GM19328 (cell line): ENCODE measurements around the gene PBX1.
"Not testable (repeated sequence)": the region's sequence is repeated elsewhere in the genome, so short reads cannot be mapped to it uniquely, and the experiment has no call there.

ENCODE experiments used
- ATAC-seq: cut with Tn5 transposase; IDR thresholded peaks from one replicate; pipeline ENCODE4 v1.9.1; 2021; ENCODE audit warnings: mild to moderate bottlenecking, moderate library complexity; ENCODE audit not compliant: unreplicated experiment

PBX1 gene

DNA sequence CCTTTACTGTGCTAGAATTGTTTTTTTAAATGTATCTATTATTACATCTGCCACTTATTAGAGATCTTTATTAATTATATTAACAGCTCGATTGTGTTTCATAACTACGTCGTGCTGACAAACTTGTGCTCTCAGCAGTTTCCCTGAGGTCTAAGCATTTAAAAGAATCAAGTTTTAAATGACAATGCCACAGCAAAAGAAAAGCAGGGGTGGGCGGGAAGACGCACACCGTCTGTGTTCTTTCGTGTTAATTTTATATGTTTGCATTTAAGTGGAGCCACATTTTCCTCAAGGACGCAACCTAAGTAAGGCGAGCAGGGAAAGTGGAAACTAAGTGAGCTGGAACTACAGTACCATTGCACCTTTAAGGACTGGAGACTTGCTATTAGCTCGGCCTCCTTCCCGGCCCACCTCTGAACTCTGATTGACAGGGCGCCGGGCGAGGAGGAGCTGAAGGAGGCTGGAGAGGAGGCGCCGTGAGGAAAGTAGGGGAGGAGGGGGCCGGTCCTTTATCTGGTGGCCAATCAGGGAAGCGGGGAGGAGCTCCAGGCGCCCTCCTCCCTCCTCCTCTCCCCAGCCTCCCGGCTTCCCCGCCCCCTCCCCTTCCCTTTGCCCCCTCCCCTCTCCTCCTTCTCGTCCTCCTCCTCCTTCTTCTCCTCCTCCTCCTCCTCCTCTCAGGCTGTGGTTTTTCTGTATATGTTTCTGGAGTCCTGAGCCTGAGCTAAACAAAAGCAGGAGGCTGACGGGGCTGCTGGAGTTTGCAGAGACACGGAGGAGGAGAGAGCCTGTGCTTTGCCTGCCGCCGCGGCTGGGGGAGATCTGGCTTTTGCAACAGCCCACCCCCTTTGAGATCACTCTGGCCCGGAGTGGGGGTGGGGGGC, at the start of gene PBX1:
TSS of gene PBX1 (plus strand) at position 724 of the 881 bp plus-strand sequence.
- ATAC-seq = peak; percentile 100

DNA sequence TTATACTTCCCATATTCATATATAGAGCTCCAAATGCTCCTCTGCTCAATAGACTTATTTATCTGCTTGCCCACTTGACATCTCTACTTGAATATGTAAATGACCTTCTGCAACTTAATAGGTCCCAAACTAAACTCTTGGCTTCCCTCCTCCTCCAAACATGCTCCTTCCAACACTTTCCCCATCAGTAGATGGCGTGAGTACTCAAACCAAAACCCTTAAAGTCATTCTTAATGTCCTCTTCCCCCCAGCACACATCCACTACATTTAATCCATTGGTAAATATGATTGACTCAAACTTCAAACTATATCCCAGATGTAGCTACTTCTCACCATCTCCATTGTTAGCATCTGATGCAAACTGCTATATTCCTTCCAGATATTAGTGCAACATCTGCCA, 48.5 kb upstream of the PBX1 start:
- no peak for ATAC-seq

- ATAC-seq = no peak
Measured at GRCh38 chr1:164511001-164511705, 47.8 kb upstream of the PBX1 start.

- no peak for ATAC-seq
Measured at GRCh38 chr1:164515231-164515630, 43.8 kb upstream of the PBX1 start.

- no peak for ATAC-seq
Measured at GRCh38 chr1:164515711-164516331, 43.2 kb upstream of the PBX1 start.

- no peak for ATAC-seq
Measured at GRCh38 chr1:164516591-164516990, 42.4 kb upstream of the PBX1 start.

DNA sequence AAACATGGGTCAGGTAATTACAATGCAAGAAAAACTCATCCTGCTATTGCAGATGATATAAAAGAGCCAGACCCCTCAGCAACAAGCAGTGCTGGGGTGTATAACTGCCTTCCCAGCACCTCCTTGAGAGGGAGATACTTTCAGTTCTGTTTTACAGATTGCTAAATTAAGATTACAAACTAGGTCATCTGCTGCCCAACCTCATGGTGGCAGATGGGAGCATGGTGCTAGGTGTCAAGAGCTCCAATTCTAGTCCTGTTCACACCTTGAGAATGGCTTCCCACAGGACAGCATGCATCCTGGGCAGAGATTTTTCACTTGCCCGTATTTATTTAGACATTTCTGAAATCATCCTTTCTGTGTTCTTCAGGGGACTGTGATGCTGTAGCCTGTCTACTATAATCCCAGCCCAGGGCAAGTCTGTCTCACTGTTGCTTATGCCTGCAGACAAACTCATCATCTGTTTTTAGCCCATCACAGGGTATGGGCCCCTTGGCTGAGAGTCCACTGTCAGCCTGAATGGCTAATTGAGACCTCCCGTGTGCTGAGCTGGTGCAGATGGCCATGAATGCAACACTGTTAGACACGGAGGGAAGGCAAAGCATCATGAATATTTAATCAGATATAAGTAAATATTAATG, 40.2 kb upstream of the PBX1 start:
- no peak for ATAC-seq

DNA sequence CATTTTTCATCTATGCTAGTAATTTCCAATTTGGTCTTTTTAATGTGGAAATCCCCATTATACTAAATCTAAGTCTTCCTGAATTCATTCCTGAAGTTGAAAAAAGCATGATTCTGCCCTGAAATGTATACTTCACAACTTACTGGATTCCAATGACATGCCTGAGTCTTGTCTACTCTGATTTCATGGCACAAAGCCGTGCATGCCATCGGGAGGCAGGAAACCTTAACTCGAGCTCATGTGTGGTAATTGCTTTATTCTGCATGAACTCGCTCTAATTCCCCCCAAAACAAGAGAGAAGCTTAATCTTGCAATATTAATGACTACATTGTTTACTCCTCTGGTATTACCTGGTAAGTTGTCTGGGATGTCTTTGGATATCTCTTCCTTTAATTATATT, 39.6 kb upstream of the PBX1 start:
- no peak for ATAC-seq

- no peak for ATAC-seq
Measured at GRCh38 chr1:164524810-164525209, 34.2 kb upstream of the PBX1 start.

DNA sequence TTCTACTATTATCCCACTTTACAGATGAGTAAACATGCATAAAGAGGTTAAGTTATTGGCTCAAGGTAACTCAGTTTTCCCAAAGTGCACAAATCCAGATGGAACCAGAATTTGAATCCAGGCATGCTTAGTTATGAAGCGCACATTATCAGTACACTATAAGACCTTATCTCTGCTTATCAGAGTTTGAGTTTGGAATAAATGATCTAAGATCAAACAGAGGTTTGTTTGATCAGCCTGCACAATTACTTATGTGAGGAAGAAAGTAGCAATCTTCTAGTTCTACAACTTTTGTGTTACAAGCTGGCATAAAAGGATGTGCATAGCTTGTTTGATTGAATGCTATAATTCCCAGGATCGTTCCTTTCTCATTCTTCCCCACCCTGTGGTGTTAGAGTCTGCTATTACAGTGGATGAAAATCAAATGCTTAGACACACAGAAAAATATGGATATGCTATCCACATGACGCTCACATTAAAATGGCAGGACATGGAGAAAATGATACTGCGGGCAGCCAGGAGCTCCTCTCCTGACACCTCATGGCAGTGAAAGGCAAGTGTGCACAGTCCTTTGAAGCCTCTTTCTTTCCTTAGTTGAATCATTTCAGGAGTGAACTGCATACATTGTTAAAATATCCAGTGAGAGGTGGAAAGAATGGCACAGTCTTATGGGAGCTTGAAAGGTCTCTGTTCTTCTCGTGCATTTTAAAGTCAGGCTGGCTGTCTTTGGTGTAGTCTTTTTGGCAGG, 23.9 kb upstream of the PBX1 start:
- ATAC-seq = no peak

GRCh38 chr1:164552463-164552988, 6.5 kb upstream of the PBX1 start:
- ATAC-seq = not testable (repeated sequence)

- no peak for ATAC-seq
Measured at GRCh38 chr1:164557270-164557669, 1.7 kb upstream of the PBX1 start.

GRCh38 chr1:164559342-164560051, 513 bp downstream of the PBX1 start:
- no peak for ATAC-seq

- ATAC-seq = no peak
Measured at GRCh38 chr1:164560121-164560541, 1.1 kb downstream of the PBX1 start.

GRCh38 chr1:164560556-164560955, 1.6 kb downstream of the PBX1 start:
- no peak for ATAC-seq

DNA sequence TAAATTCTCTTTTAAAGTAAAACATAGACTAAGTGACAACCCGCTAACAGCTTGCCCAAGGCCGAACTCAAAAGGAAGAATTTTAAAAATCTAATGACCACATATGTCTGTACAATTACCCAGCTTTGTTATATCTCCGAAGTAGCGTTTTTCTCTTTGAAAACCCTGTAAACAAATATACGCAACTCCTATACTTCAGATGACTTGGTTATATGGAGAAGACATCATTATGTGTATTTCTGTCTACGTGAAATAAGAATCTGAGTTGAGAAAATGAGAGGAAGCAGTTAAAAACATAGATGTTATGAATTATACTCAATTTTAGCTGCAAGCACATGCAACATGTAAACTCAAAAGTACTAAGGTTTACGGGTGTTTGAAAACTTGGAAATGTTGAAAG, 2.0 kb downstream of the PBX1 start:
- ATAC-seq = no peak

DNA sequence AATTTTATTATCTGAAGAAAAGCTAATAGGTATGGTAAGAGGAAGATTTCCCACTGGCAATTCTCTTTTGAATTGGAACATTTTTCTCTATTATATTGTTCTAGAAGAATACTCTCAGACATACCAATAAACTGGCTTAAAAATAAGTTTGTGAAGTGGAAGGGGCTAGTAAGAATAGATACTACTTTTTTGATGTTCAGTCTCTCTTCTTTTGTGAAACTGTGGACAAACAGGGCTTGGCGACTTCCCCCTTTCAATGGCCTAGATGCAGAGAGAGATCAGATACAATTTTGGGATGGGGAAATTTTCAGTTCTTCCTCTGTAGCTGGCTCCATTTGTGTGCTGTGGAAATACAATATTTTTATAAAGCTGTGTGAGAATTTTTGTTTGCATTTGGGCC, 2.5 kb downstream of the PBX1 start:
- ATAC-seq = no peak

- no peak for ATAC-seq
Measured at GRCh38 chr1:164562061-164562460, 3.1 kb downstream of the PBX1 start.

GRCh38 chr1:164562511-164562910, 3.5 kb downstream of the PBX1 start:
- no peak for ATAC-seq
